Glutamatergic neuron (in vitro differentiated cells): ENCODE data around the gene TRPM3. TPM values are rescaled to one million over a fixed set of nuclear protein-coding genes. Genes with fewer than 3 reads are reported as not detected.

Experiments used
- DNase-seq: peaks from one replicate; pipeline ENCODE4 v3.0.0; 2022
- H3K27ac Mint-ChIP-seq: one replicate; pipeline ENCODE4 v1.8.0; 2020; ENCODE audit warnings: mild to moderate bottlenecking, mixed read lengths, inconsistent platforms; ENCODE audit not compliant: unreplicated experiment
- H3K27me3 Mint-ChIP-seq: one replicate; pipeline ENCODE4 v1.8.0; 2020; ENCODE audit warnings: mild to moderate bottlenecking, moderate library complexity, mixed read lengths, inconsistent platforms; ENCODE audit not compliant: unreplicated experiment
- H3K36me3 Mint-ChIP-seq: one replicate; pipeline ENCODE4 v1.8.0; 2020; ENCODE audit warnings: mild to moderate bottlenecking, mixed read lengths, inconsistent platforms; ENCODE audit not compliant: unreplicated experiment
- H3K4me1 Mint-ChIP-seq: one replicate; pipeline ENCODE4 v1.8.0; 2020; ENCODE audit warnings: mild to moderate bottlenecking, low read depth, mixed read lengths, inconsistent platforms; ENCODE audit not compliant: unreplicated experiment
- H3K4me3 Mint-ChIP-seq: one replicate; pipeline ENCODE4 v1.8.0; 2020; ENCODE audit warnings: mild to moderate bottlenecking, mixed read lengths, inconsistent platforms; ENCODE audit not compliant: unreplicated experiment
- H3K9me3 Mint-ChIP-seq: one replicate; pipeline ENCODE4 v1.8.0; 2020; ENCODE audit warnings: mild to moderate bottlenecking, moderate library complexity, mixed read lengths, inconsistent platforms; ENCODE audit not compliant: unreplicated experiment
- total RNA-seq: library from RNA; stranded (reverse); fragmentation: NEBNext Ultra II Directional; extraction: Animal tissue kit (Norgen Biotek cat#: 25700); gene quantifications from one replicate; pipeline ENCODE4 v1.2.1, GENCODE V29; 2021; ENCODE audit not compliant: unreplicated experiment
- TF ChIP-seq, protein P1 (sequence below): fragments of 200-600 bp; sonication (generic); IDR thresholded peaks from one replicate; pipeline ENCODE4 v1.5.0; 2021; ENCODE audit not compliant: partially characterized antibody, unreplicated experiment

TRPM3 gene
- total RNA-seq, 1 donor from 2014 or later, result 3.3 TPM

GRCh38 chr9:70525519-70525918, 595.9 kb downstream of the TRPM3 start:
- H3K4me1 Mint-ChIP-seq, result peaks cover 6% of the 10 kb centered on the region
- H3K4me3 Mint-ChIP-seq, result no peak overlapping the region
- no peak for DNase-seq
- H3K27ac Mint-ChIP-seq, result no peak overlapping the region
- TF ChIP-seq, protein P1, sequence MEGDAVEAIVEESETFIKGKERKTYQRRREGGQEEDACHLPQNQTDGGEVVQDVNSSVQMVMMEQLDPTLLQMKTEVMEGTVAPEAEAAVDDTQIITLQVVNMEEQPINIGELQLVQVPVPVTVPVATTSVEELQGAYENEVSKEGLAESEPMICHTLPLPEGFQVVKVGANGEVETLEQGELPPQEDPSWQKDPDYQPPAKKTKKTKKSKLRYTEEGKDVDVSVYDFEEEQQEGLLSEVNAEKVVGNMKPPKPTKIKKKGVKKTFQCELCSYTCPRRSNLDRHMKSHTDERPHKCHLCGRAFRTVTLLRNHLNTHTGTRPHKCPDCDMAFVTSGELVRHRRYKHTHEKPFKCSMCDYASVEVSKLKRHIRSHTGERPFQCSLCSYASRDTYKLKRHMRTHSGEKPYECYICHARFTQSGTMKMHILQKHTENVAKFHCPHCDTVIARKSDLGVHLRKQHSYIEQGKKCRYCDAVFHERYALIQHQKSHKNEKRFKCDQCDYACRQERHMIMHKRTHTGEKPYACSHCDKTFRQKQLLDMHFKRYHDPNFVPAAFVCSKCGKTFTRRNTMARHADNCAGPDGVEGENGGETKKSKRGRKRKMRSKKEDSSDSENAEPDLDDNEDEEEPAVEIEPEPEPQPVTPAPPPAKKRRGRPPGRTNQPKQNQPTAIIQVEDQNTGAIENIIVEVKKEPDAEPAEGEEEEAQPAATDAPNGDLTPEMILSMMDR, result no peak
- H3K36me3 Mint-ChIP-seq, result peaks cover 11% of the 10 kb centered on the region
- H3K9me3 Mint-ChIP-seq, result peaks cover 4% of the 10 kb centered on the region
- no peaks in the 10 kb centered on the region for H3K27me3 Mint-ChIP-seq

DNA sequence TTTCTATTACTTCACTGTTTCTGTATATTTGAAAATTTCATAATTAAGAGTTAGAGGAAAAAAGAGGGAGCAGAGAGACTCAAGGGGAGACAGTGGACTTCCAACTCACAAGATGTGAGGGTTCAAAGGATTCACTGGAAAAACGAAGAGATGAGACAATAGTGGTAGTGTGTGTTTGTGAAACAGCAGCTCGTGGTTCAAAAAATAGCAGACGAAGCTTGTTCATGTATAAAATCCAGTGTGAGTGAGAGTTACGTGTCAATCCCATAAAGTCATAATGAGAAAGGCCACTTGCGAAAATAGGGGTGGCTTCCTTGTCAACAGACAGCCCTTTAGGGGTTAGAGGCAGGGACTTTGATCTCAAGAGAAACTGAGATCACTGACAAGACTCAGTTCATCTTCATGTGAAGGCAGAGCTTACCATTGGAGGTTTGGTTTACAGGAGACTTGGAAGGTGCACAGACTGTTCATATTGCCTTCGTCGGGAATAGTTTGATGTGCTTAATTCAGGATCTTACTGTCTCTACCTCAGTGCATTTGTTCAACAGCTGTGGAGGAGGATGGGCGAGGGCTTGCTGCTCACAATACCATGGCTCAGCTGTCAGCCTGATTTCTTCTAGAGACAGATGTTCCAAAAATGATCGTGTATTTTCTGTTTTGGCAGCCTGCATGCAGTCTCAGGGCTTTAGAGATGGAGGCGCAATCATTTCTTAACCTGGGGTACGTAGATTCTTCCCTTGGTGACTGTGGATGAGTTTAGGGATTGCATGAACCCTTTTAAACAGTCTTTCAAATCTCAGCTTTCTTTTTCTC, 601.3 kb downstream of the TRPM3 start:
- peaks cover 5% of the 10 kb centered on the region for H3K36me3 Mint-ChIP-seq
- peak overlapping the region; percentile 34 for H3K27ac Mint-ChIP-seq
- H3K27me3 Mint-ChIP-seq, result no peaks in the 10 kb centered on the region
- peak overlapping the region; percentile 28 for H3K4me3 Mint-ChIP-seq
- TF ChIP-seq, protein P1, result no peak
- peaks cover 4% of the 10 kb centered on the region for H3K9me3 Mint-ChIP-seq
- DNase-seq, result no peak
- H3K4me1 Mint-ChIP-seq, result peaks cover 13% of the 10 kb centered on the region

DNA sequence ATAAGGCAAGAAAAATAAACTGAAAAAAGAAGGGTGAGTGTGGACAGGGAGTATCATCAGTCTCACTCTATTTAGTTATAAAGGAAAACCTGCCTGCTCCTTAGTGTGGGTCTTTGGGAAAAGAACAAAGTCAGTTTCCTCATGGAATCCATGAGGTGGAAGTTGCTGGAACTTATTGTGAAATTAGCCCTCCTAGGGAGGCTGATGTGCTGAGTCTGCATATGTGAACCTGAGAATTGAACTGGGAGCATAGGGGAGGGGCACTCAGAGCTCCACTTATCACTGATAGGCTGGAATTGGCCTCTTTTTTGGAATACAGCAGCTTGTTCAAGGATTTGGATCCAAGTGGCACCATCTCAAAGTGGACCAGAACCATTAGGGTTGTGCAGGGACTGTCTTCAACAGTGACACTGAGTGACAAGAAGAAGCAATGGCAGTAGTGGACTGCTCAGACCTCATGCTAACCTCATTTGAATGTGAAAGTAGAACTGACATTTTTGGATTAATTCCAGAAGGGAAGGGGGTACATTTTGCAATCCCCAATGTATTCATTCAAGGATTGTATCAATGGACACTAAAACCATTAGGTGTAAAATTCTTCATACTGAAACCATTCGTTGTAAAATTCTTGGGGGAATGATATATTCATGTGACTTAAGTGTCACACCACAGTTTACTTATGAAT, 603.4 kb downstream of the TRPM3 start:
- no peak for DNase-seq
- H3K4me1 Mint-ChIP-seq, result peaks cover 13% of the 10 kb centered on the region
- H3K9me3 Mint-ChIP-seq, result peaks cover 4% of the 10 kb centered on the region
- no peak overlapping the region for H3K27ac Mint-ChIP-seq
- TF ChIP-seq, protein P1, result no peak
- no peaks in the 10 kb centered on the region for H3K27me3 Mint-ChIP-seq
- no peaks in the 10 kb centered on the region for H3K36me3 Mint-ChIP-seq
- H3K4me3 Mint-ChIP-seq, result no peak overlapping the region

- no peaks in the 10 kb centered on the region for H3K36me3 Mint-ChIP-seq
- no peak for DNase-seq
- H3K4me3 Mint-ChIP-seq, result no peak overlapping the region
- TF ChIP-seq, protein P1, result no peak
- no peaks in the 10 kb centered on the region for H3K9me3 Mint-ChIP-seq
- no peaks in the 10 kb centered on the region for H3K4me1 Mint-ChIP-seq
- no peaks in the 10 kb centered on the region for H3K27me3 Mint-ChIP-seq
- H3K27ac Mint-ChIP-seq, result no peak overlapping the region
Observed at GRCh38 chr9:70514273-70514672, 607.1 kb downstream of the TRPM3 start.

DNA sequence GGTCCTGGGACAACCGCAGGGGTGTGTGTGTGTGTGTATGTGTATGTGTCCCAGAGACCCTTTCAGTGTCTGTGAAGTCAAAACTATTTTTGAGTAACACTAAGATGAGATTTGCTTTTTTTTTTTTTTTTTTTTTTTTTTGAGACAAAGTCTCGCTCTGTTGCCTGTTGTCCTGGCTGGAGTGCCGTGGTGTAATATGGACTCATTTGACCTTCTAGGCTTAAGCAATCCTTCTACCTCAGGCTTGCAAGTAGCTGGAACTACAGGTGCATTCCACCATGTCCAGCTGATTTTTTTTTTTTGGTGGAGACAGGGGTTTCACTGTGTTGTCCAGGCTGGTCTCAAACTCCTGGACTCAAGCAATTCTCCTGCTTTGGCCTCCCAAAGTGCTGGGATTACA, 609.6 kb downstream of the TRPM3 start:
- Mint-ChIP-seq H3K4me1 (no peaks in the 10 kb centered on the region), H3K9me3 (no peaks in the 10 kb centered on the region), H3K36me3 (no peaks in the 10 kb centered on the region), H3K27ac (no peak overlapping the region), H3K27me3 (no peaks in the 10 kb centered on the region), H3K4me3 (no peak overlapping the region)
- DNase-seq, result no peak
- TF ChIP-seq, protein P1, result no peak
